ENCODE measurements around the gene CCDC30.
"Not testable (repeated sequence)": the region's sequence is repeated elsewhere in the genome, so short reads cannot be mapped to it uniquely, and the experiment has no call there.

The CCDC30 gene

DNA sequence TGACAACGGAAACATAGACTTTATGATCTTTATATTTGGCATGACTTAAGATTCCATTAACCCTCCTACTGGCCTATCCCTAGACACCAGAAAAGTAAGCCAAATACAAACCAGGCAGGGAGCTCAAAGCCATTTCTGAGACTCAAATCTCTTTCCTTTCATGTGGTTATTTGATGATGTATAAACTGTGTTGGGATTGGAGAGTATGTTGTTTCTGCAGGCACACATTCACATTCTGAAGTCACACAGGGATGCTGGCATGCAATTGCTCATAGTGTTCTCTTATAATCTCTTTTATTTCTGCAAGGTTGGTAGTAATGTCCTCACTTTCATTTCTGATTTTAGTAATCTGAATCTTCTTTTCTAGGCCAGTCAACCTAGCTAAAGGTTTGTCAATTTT is 13.0 kb upstream of the CCDC30 start:
- DNase-seq (ENCODE audit: low read depth, low spot score) = no peak

GRCh38 chr1:42453386-42453785 is 9.7 kb upstream of the CCDC30 start:
- DNase-seq (ENCODE audit: low read depth, low spot score) = no peak

- no peak for DNase-seq (ENCODE audit: low read depth, low spot score)
Measured at GRCh38 chr1:42454403-42454802, 8.7 kb upstream of the CCDC30 start.

- DNase-seq (ENCODE audit: low read depth, low spot score) = peak; percentile 86
Measured at GRCh38 chr1:42456010-42456753, 6.9 kb upstream of the CCDC30 start, which contains the start of the genes PPCS and ZMYND12. Gene PPCS (plus strand): TSS chr1:42456543. CDS start chr1:42456566, 23 bp downstream. Gene ZMYND12 (minus strand): TSS chr1:42456022. CDS start chr1:42455997, 25 bp downstream.

GRCh38 chr1:42456754-42457089 is 6.4 kb upstream of the CCDC30 start:
- peak; percentile 15 for DNase-seq (ENCODE audit: low read depth, low spot score)

- DNase-seq (ENCODE audit: low read depth, low spot score) = no peak
Measured at GRCh38 chr1:42461196-42461595, 1.9 kb upstream of the CCDC30 start.

GRCh38 chr1:42463921-42464320 is 835 bp downstream of the CCDC30 start:
- no peak for DNase-seq (ENCODE audit: low read depth, low spot score)

DNA sequence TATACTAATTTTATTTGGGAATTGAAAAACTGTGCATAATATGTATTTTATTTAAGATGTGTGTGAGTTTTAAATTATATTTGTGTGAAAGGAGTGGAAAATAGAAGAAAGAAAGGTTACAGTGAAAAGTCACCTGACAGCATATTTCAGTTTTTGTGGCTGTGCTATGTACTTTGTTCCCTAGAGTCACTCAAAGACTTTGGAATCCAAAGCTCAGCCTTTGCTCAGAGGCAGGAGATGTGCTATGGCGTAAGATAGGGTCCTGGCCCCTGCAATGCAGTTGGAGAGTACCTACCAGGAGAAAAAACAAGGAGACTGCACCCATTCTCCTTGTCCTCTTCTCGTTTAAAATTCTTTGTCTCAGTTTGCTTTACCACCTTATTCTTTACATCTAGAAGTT is 2.9 kb downstream of the CCDC30 start:
- DNase-seq (ENCODE audit: low read depth, low spot score) = no peak

DNA sequence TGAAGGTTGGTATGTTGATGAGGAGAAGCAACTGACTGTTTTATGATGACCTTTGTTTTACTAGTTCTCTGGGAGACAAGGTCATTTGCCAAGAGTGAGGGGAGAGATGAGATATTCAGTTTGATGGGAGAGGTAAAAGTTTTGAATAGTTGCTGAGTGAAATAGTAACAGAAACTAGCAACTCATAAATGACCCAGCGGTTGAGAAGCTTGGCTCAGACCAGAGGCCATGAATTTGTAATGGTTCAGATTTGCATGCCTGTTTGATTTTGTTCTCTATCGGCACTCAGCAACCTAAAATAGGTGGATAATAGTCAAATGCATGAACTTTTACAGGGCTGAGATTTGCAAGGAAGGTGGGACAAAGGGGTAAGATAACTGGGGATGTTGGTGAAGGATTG is 6.6 kb downstream of the CCDC30 start:
- DNase-seq (ENCODE audit: low read depth, low spot score) = no peak

DNA sequence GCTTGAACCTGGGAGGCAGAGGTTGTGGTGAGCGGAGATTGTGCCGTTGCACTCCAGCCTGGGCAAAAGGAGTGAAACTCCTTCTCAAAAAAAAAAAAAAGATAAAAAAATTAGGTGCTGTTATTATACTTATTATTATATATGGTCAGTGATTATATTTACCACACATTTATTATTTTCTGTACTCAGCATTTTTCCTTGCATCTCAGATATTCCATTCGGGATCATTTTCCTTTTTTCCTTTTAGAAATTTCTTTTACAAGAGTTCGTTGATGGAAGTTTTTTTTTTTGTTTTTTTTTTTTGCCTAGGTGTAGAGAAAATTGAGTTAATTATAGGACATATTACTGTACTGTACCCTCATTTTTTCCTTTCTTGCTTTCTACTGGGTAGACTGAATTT is 13.5 kb downstream of the CCDC30 start:
- DNase-seq (ENCODE audit: low read depth, low spot score) = no peak

GRCh38 chr1:42477354-42477753 is 14.3 kb downstream of the CCDC30 start:
- not testable (repeated sequence) for DNase-seq (ENCODE audit: low read depth, low spot score)

- no peak for DNase-seq (ENCODE audit: low read depth, low spot score)
Measured at GRCh38 chr1:42477775-42478174, 14.7 kb downstream of the CCDC30 start.

- DNase-seq (ENCODE audit: low read depth, low spot score) = no peak
Measured at GRCh38 chr1:42479621-42480020, 16.5 kb downstream of the CCDC30 start.

DNA sequence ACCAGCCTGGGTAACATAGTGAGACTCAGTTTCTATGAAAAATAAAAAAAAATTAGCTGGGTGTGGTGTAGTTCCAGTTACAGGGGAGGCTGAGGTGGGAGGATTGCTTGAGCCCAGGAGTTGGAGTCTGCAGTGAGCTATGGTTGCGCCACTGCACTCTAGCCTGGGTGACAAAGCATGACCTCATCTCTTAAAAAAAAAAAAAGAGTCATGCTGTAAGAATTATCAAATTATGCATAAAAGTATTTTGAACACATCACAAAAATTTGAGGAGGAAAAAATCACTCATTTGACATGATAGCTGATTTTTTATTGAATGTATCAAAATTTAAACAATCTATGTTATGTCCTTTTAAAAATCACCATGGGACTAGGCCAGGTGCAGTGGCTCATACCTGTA is 17.8 kb downstream of the CCDC30 start:
- DNase-seq (ENCODE audit: low read depth, low spot score) = no peak

DNA sequence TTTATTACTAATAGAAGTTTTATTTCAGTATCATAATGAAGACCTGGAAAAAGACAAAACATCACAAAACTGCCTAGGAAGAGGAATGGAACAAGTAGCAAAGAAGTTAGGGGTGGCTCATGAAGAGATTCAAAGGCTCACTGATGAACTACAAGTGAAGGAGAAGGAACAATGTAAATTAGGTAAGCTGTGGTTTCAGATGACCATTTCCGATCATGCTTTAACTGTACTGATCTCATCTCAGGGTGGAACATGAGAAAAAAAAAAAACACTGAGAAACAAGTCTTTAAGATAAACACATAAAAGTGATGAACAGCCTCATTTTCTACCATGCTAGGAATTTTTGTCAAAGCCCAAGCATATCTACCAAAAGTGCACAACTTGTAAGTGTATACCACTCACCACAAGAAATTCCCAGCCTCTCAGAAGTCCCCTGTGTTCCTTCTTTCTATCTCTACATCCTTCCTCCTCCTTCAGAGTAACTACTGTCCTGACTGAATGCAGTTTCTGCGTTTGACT is 19.6 kb downstream of the CCDC30 start:
- no peak for DNase-seq (ENCODE audit: low read depth, low spot score)

GRCh38 chr1:42484382-42484781 is 21.3 kb downstream of the CCDC30 start:
- DNase-seq (ENCODE audit: low read depth, low spot score) = no peak

DNA sequence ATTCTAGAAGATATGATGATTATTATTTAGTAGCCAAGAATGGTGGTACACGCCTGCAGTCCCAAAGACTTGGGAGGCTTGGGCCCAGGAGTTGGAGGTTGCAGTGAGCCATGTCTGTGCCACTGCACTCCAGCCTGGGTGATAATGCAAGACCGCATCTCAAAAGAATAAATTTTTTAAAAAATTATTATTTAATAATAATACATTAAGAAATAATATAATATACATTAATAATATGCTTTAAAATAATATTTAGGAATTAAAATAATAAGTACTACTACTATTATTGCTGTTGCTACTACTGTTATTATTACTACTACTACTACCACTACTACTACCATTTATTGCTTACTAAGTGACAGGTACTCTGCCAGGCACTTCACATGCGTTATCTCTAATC is 27.2 kb downstream of the CCDC30 start:
- no peak for DNase-seq (ENCODE audit: low read depth, low spot score)

DNA sequence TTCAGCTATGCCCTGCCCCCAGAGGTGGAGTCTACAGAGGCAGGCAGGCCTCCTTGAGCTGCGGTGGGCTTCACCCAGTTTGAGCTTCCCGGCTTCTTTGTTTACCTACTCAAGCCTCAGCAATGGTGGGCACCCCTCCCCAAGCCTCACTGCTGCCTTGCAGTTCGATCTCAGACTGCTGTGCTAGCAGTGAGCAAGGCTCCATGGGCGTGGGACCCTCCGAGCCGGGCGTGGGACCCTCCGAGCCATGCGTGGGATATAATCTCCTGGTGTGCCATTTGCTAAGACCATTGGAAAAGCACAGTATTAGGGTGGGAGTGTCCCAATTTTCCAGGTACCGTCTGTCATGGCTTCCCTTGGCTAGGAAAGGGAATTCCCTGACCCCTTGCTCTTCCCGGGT is 38.9 kb downstream of the CCDC30 start:
- DNase-seq (ENCODE audit: low read depth, low spot score) = not testable (repeated sequence)

DNA sequence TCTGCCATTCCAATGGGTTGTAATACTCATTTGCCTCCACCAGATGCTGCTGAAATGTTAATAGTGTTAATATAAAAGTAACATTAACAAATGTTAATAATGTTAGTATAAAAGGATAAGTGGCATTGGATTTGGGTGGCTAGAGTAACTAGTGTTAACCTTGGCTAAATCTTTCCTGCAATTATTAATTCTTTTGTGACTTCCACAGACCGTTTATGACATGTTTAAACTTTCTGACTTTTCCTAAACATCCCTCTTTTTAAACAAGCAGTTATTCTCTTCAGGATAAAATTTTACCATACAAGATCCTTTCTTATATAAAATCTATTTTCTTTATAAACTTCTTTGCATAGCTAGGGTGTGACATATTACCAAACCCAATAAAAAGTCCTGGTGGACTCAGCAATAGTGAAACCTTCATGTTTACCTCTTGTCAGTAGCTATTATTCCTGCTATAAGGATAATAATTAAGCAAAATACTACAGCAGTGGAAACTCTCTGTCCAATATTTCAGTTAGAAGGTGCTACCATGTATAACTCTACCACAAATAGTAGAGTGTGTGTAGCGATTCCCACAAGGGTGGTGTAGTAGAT is 41.5 kb downstream of the CCDC30 start:
- no peak for DNase-seq (ENCODE audit: low read depth, low spot score)

DNA sequence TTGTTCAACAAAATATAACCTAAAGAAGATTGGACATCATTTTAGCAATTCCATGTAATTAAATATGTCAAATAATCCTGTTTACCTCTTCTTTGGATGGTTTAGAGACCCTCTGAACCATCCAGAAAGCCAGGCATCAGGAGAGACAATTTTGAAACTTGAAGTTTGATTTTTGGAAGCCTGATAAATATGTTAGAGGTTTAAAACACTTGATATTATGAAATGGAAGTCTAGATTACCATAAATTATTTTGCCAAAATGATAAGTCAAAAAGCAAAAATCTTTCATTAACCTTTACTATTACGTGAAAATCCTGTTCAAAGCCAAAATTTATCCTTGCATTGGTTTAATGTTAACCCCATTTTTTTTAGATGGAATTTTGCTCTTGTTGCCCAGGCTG is 43.5 kb downstream of the CCDC30 start:
- DNase-seq (ENCODE audit: low read depth, low spot score) = no peak

- not testable (repeated sequence) for DNase-seq (ENCODE audit: low read depth, low spot score)
Measured at GRCh38 chr1:42511581-42512155, 48.6 kb downstream of the CCDC30 start.

- DNase-seq (ENCODE audit: low read depth, low spot score) = no peak
Measured at GRCh38 chr1:42518908-42519307, 55.8 kb downstream of the CCDC30 start.

GRCh38 chr1:42523171-42523570 is 60.1 kb downstream of the CCDC30 start:
- DNase-seq (ENCODE audit: low read depth, low spot score) = no peak

Measured in activated naive CD8-positive, alpha-beta T cell treated with anti-CD3 and anti-CD28 coated beads, Interleukin-2, amount 50 U/mL, for 16 hours (primary cell).